Kidney (tissue), 14 donors: ENCODE results near the gene HSF5. TPM values are rescaled to one million over a fixed set of nuclear protein-coding genes. Genes with fewer than 3 reads are reported as not detected.

Experiments used
- DNase-seq, 5 donors: peaks; one replicate each; pipeline ENCODE4 v3.0.0-alpha.2; 2013 to 2020
- FAIRE-seq: peaks from 2 replicates; lab custom pipeline; 2012; peaks lifted over from hg19 to GRCh38; lab: Jason Lieb, UNC
- H3K27ac ChIP-seq, 2 donors: one replicate each; pipeline ENCODE4 v1.7.0; 2013; ENCODE audit warnings: low read depth in 2 of 2, low read length in 2 of 2, inconsistent platforms in 1 of 2
- H3K27me3 ChIP-seq: one replicate; pipeline ENCODE4 v1.7.1; 2013; ENCODE audit warnings: low read length, inconsistent platforms; ENCODE audit not compliant: control insufficient read depth, insufficient read depth
- H3K36me3 ChIP-seq, 3 donors: one replicate each; pipeline versions ENCODE4 v1.7.0 to v1.7.1; 2013; ENCODE audit warnings: low read length in 3 of 3, control low read depth in 1 of 3, inconsistent platforms in 1 of 3; ENCODE audit not compliant: insufficient read depth in 3 of 3, control insufficient read depth in 2 of 3
- H3K4me1 ChIP-seq, 3 donors: one replicate each; pipeline versions ENCODE4 v1.7.0 to v1.7.1; 2013; ENCODE audit warnings: low read length in 3 of 3, inconsistent platforms in 1 of 3, low read depth in 1 of 3; ENCODE audit not compliant: control insufficient read depth in 2 of 3, insufficient read depth in 2 of 3
- H3K4me3 ChIP-seq, 3 donors: one replicate each; pipeline versions ENCODE4 v1.7.0 to v1.8.1; 2013; ENCODE audit warnings: low read length in 3 of 3, control low read depth in 1 of 3, inconsistent platforms in 1 of 3
- H3K9ac ChIP-seq, 3 donors: one replicate each; pipeline versions ENCODE4 v1.7.0 to v1.7.1; 2013; ENCODE audit warnings: low read length in 3 of 3, control low read depth in 1 of 3, inconsistent platforms in 1 of 3
- H3K9me3 ChIP-seq, 3 donors: one replicate each; pipeline versions ENCODE4 v1.7.0 to v1.7.1; 2013; ENCODE audit warnings: low read length in 3 of 3, control low read depth in 1 of 3, inconsistent platforms in 1 of 3; ENCODE audit not compliant: control insufficient read depth in 2 of 3, insufficient read depth in 1 of 3
- CTCF ChIP-seq: IDR thresholded peaks from 3 replicates; pipeline ENCODE4 v1.5.1; 2012; ENCODE audit warnings: mild to moderate bottlenecking, moderate library complexity, borderline replicate concordance; ENCODE audit not compliant: insufficient read depth; ENCODE audit errors: extremely low read depth
- intact Hi-C: fragments of 100-400 bp; cut with DNase I; formaldehyde crosslinking; loops from one replicate; pipeline ENCODE4 v1.11.1; 2022
- polyA plus RNA-seq: library from polyadenylated mRNA; stranded (reverse); fragments of 350-450 nt; fragmentation: Illumina TruSeq; extraction: RNeasy Lipid Tissue Mini Kit (QIAGEN cat#74804); gene quantifications from one replicate; pipeline ENCODE4 v1.2.3, GENCODE V29; 2014; ENCODE audit warnings: low read depth, low replicate concordance; ENCODE audit not compliant: insufficient read depth
- total RNA-seq: library from RNA; stranded (reverse); fragmentation: NEBNext Ultra II Directional; extraction: Animal tissue kit (Norgen Biotek cat#: 25700); gene quantifications from one replicate; pipeline ENCODE4 v1.2.1, GENCODE V29; 2021
- donor health status: control.
- donor health status: control.
- donor health status: control.
- donor health status: control.
- donor health status: control.
- donor health status: DM: yes; HTN: yes; CAD: no.
- donor health status: Normal renal cell carcinoma (clear cell type).

HSF5 gene
- total and polyA plus RNA-seq, 2 donors from 2014 or later = 0.19 TPM; not detected in 1

DNA sequence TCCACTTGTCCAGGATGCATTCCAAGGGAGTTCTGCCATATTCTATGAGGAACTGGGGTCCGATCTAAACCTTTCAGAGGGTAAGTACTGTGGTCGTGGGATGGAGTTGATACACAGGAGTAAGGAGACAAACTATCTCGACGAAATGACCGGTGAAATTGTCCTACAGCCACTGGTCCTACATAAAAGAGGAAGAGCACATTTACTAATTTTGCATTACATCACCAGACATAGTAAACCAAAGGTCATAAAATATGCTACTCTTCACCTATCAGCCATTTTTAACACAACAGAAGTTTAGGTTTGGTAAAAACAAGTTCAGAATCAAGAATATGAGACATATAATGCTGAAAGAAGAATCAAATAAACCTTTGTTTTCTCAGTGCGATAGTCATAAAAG is 8.1 kb downstream of the HSF5 start:
- Histone ChIP-seq H3K36me3 (no peaks in the 10 kb centered on the region), H3K9ac (no peak overlapping the region), H3K4me3 (no peak overlapping the region), H3K27ac (no peak overlapping the region), H3K27me3 (no peaks in the 10 kb centered on the region), H3K4me1 (no peaks in the 10 kb centered on the region), H3K9me3 (no peaks in the 10 kb centered on the region)
- DNase-seq (no peak), FAIRE-seq (no peak)
- intact Hi-C loops = no loop called here
- TF ChIP-seq CTCF = no peak

DNA sequence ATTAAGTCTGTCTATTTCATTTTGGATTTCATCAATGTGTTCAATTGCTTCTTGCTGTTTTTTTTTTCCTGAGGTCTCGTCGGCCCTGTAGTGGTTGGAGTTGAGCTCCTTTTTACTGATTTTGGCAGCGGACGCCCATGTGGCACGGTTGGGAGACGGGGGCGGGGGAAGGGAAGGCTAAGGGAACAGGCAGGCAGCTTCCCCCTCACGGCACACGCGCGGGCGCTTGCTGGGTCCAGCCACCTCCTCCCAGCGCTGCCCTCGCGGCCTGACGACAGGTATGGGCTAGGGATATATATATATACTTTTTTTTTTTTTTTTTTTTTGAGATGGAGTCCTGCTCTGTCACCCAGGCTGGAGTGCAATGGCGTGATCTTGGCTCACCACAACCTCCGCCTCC is 11.4 kb downstream of the HSF5 start:
- Histone ChIP-seq H3K36me3 (no peaks in the 10 kb centered on the region), H3K27me3 (no peaks in the 10 kb centered on the region), H3K27ac (no peak overlapping the region), H3K9me3 (no peaks in the 10 kb centered on the region), H3K4me1 (no peaks in the 10 kb centered on the region), H3K9ac (no peak overlapping the region), H3K4me3 (no peak overlapping the region)
- no peak for DNase-seq
- intact Hi-C loops = no loop called here
- no peak for FAIRE-seq
- no peak for TF ChIP-seq CTCF

DNA sequence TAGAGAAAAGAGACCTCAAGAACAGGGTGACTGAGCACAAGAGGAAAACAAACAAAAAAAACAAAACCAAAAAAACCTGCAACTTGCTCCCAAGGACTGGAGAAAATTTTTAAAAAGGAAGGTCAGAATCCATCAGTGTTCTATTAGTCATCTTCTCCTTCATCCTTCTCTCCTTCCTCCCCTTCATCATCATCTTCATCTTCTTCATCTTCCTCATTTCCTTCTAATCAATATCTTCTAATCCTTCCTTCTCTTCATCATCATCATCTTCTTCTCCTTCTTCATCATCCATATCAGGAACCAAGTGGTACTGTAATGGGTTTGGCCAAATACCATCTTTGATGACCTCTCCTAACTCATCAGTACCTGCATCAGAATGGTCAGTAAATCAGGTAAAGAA is 12.2 kb downstream of the HSF5 start:
- Histone ChIP-seq H3K27me3 (no peaks in the 10 kb centered on the region), H3K9me3 (no peaks in the 10 kb centered on the region), H3K27ac (no peak overlapping the region), H3K36me3 (no peaks in the 10 kb centered on the region), H3K4me1 (no peaks in the 10 kb centered on the region), H3K4me3 (no peak overlapping the region), H3K9ac (no peak overlapping the region)
- no peak for DNase-seq
- FAIRE-seq = no peak
- intact Hi-C loops = no loop called here
- no peak for TF ChIP-seq CTCF

- H3K9ac ChIP-seq = no peak overlapping the region
- H3K4me3 ChIP-seq = no peak overlapping the region
- intact Hi-C loops = no loop called here
- DNase-seq (no peak), FAIRE-seq (no peak)
- no peak for TF ChIP-seq CTCF
- no peak overlapping the region for H3K27ac ChIP-seq
- no peaks in the 10 kb centered on the region for H3K36me3 ChIP-seq
- no peaks in the 10 kb centered on the region for H3K4me1 ChIP-seq
- no peaks in the 10 kb centered on the region for H3K9me3 ChIP-seq
- no peaks in the 10 kb centered on the region for H3K27me3 ChIP-seq
These were observed 17.9 kb downstream of the HSF5 start for GRCh38 chr17:58470356-58470755.
